GM21529 (cell line): ENCODE results near the gene ANKRD28.

Experiments used
- ATAC-seq: cut with Tn5 transposase; IDR thresholded peaks from one replicate; pipeline ENCODE4 v1.9.1; 2021; ENCODE audit not compliant: unreplicated experiment

ANKRD28 gene

GRCh38 chr3:15804553-15805095 is 6.8 kb upstream of the ANKRD28 start:
- ATAC-seq: peak; percentile 48

GRCh38 chr3:15803921-15804320 is 6.1 kb upstream of the ANKRD28 start:
- ATAC-seq: no peak

GRCh38 chr3:15801298-15801697 is 3.5 kb upstream of the ANKRD28 start:
- ATAC-seq: no peak

GRCh38 chr3:15800780-15801179 is 3.0 kb upstream of the ANKRD28 start:
- ATAC-seq: no peak

GRCh38 chr3:15800327-15800726 is 2.5 kb upstream of the ANKRD28 start:
- no peak for ATAC-seq

GRCh38 chr3:15798533-15799245 is 910 bp upstream of the ANKRD28 start:
- ATAC-seq: no peak

GRCh38 chr3:15796771-15797641 is 773 bp downstream of the ANKRD28 start:
- ATAC-seq: peak; percentile 32

- ATAC-seq: no peak
Measured at GRCh38 chr3:15796331-15796730, 1.4 kb downstream of the ANKRD28 start.

GRCh38 chr3:15795651-15796308 is 2.0 kb downstream of the ANKRD28 start:
- ATAC-seq: peak; percentile 59

- no peak for ATAC-seq
Measured at GRCh38 chr3:15794842-15795650, 2.7 kb downstream of the ANKRD28 start.

GRCh38 chr3:15794303-15794771 is 3.4 kb downstream of the ANKRD28 start:
- ATAC-seq: no peak

- no peak for ATAC-seq
Measured at GRCh38 chr3:15791525-15791924, 6.3 kb downstream of the ANKRD28 start.

- no peak for ATAC-seq
Measured at GRCh38 chr3:15787941-15788340, 9.8 kb downstream of the ANKRD28 start.

- ATAC-seq: no peak
Measured at GRCh38 chr3:15787526-15787925, 10.3 kb downstream of the ANKRD28 start.

GRCh38 chr3:15783361-15783969 is 14.3 kb downstream of the ANKRD28 start:
- no peak for ATAC-seq

GRCh38 chr3:15782429-15782828 is 15.3 kb downstream of the ANKRD28 start:
- ATAC-seq: no peak

GRCh38 chr3:15781637-15782402 is 16.0 kb downstream of the ANKRD28 start:
- no peak for ATAC-seq

- ATAC-seq: no peak
Measured at GRCh38 chr3:15781131-15781530, 16.6 kb downstream of the ANKRD28 start.

GRCh38 chr3:15779111-15779510 is 18.7 kb downstream of the ANKRD28 start:
- ATAC-seq: no peak
